ENCODE measurements around the gene URB2.
"Not testable (repeated sequence)": the region's sequence is repeated elsewhere in the genome, so short reads cannot be mapped to it uniquely, and the experiment has no call there.

DNA sequence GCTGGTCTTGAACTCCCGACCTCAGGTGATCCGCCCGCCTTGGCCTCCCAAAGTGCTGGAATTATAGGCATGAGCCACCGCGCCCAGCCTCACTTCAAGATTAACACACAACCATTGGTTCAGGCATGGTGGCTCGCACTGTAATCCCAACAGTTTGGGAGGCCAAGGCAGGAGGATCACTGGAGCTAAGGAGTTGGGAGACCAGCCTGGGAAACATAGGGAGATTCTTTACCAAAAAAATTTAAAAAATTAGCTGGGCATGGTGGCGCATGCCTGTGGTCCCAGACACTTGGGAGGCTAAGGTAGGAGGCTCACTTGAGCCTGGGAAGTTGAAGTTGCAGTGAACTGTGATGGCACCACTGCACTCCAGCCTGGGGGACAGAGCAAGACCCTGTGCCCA is 30.2 kb upstream of the URB2 start:
- TF ChIP-seq YY1 (IDR thresholded peaks at IDR 0.05; ENCODE audit: low read depth); CTCF (IDR thresholded peaks at IDR 0.05); USF2 (IDR thresholded peaks at IDR 0.05; ENCODE audit: borderline replicate concordance, low read depth, low read length); NRF1 (IDR thresholded peaks at IDR 0.05; ENCODE audit: low read depth, low read length); EZH2phosphoT487 (IDR thresholded peaks at IDR 0.05; ENCODE audit: borderline replicate concordance, low read depth); POLR2AphosphoS5 (IDR thresholded peaks at IDR 0.05; ENCODE audit: low read depth, low read length): not testable (repeated sequence)

All from SK-N-SH (cell line).